Measurements from ENCODE around the gene GRAMD1C.

GRAMD1C gene

DNA sequence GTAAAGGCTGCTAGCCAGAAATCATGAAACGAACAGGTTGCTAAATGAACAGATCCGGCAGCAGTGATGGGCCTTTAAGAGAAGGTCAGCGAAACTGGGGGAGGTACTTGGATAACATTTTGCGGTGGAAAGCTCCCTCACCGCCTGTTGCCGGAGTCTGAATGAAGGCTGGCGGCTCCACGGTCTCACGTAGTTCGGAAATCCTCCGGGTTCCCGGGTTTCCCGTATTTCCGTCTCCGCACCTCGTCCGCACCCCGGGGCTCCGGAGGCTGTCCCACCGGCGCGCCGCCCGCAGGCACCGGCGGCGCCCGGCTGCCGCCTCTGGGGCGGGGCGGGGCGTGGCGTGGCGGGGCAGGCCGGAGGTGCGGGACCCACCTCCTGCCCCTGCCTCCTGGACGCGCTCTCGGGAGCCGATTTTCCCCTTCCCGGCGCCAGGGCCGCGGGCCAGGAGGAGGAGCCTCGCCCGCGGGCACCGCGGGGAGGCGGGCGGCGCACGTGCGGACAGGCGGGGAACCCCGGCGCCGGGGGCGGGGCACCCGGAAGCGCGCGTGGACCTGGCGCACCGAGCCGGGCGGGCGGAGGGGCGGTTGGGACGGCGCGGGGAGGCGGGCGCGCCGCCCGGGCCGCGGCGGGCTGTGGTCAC is 108.9 kb downstream of the GRAMD1C start, which contains the start of gene ZDHHC23:
Gene ZDHHC23 (plus strand): TSS at position 642 of the 643 bp plus-strand sequence. CDS start 790 bp downstream, outside the sequence.
- DNase-seq (ENCODE audit: insufficient read length, low spot score) (peak; percentile 70), FAIRE-seq (peak; percentile 69)

DNA sequence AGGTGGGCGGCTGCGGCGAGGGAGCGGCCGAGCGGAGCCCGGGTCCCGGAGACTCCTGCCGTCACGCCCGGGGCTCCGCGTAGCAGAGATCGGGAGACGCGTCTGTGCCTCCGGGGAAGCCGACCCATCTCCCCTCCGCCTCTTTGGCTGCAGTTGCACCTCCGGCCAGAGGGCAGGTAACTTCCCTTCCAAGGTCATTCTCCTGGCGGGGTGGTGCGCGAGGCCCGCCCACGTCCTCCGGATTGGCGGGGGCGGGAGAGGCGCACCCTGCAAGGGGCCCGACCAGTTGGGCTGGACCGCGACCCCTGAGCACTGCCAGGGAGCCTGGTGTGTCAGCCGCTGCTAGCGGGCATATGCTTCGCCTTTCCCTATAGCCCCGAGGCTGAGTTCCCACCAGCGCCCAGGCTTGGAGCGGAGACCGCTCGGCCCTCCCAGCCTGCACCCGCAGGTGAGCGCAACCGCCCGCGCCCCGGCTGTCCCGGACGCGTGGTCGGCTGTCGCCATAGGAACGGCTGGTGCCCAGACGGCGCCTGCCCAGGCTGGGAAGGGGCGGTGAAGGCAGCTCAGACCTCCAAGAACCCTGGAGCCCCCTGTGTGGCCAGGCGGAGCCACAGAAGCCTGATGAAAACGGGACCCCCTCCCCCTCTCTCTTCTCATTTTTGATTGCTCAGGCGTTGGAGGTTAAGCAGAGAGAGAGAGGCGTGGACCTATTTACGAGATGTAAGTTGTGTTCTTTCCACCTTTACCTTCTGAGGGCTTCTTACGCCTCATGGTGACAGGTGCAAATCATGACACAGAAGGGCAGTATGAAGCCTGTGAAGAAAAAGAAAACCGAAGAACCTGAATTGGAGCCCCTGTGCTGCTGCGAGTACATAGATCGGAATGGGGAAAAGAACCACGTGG is 109.7 kb downstream of the GRAMD1C start:
- FAIRE-seq (no peak), DNase-seq (ENCODE audit: insufficient read length, low spot score) (peak; percentile 61)

DNA sequence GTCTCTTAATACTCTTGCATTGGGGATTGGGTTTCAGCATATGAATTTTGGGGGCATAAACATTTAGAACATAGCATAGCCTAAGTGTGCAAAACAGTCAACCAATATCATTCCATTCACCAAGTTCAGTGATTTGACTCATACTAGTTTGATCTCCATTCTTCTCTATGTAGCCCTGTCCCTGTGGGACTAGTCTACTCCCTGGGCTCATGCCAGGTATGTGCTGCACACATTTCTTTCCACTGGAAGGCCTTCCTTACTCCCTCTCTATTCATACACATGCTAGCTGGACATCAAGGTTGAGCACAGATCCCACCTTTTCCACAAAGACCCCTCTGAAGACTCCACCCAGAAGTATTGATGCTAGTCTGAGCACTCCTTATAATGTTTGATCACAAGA is 114.3 kb downstream of the GRAMD1C start:
- no peak for DNase-seq (ENCODE audit: insufficient read length, low spot score)
- no peak for FAIRE-seq

DNA sequence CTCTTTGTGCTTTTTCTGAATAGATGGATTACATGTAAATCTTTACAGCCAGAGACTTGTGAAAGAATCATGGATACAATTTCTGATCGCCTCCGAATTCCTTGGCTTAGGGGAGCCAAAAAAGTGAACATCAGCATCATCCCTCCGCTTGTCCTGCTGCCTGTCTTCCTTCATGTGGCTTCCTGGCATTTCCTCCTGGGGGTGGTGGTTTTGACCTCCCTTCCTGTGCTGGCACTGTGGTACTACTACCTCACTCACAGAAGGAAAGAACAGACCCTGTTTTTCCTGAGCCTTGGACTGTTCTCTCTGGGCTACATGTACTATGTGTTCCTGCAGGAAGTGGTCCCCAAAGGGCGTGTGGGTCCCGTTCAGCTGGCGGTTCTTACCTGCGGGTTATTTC is 115.1 kb downstream of the GRAMD1C start:
- FAIRE-seq (no peak), DNase-seq (ENCODE audit: insufficient read length, low spot score) (no peak)

DNA sequence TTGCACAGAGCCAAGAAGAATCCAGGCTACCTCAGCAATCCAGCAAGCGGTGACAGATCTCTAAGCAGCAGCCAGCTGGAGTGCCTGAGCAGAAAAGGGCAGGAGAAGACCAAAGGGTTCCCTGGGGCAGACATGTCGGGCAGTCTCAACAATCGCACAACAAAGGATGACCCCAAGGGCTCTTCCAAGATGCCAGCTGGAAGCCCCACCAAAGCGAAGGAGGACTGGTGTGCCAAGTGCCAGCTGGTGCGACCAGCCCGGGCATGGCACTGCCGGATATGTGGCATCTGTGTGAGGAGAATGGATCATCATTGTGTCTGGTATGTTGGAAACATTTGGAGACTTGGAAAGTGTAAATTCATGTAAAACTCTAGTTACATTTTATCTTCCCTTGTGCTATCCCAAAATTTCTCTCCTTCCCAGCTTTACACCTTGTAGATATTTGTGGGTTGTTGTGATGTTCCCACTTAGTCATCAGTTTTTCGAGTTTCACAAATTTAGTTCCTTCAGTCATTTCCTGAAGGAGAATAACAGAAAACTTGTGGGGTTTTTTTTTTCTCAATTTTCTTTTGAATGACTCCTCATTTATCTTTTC is 115.6 kb downstream of the GRAMD1C start:
- FAIRE-seq (no peak), DNase-seq (ENCODE audit: insufficient read length, low spot score) (no peak)

DNA sequence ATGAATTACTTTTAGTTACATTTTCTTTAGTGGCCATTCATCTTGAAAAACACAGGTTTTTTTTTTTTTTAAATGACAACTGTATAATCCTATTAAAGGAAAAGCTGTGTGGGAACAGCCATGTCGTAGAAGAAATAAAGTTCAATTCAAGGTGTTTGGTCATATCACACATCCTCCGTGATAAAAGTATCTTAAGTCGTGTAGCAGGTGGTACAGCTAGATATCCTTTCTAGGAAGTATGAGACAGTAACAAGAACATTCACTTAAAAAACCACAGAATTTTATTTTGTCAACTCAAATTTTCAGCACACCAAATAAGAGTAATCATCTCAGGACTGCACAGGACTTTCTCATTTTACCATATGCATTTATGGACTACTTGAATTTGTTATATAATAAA is 125.3 kb downstream of the GRAMD1C start:
- no peak for FAIRE-seq
- DNase-seq (ENCODE audit: insufficient read length, low spot score): no peak

DNA sequence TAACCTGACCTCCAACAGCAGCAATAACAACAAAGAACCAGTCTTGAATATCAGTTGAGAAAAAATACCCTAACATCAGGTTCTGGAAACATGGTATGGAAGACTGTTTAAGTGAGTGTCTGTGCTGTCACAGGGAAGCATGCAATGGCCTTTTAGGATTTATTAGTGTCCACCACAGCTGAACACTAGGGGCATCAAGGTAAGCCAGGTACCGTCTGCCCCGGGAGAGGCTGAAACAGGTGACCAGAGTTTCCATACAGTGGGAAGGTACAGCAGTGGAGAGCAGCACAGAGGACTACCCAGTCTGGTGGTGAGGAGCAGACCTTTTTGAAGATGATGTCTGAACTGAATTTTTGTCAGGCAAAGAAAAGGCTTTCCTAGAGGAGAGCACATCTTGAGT is 127.6 kb downstream of the GRAMD1C start:
- FAIRE-seq (no peak), DNase-seq (ENCODE audit: insufficient read length, low spot score) (no peak)

DNA sequence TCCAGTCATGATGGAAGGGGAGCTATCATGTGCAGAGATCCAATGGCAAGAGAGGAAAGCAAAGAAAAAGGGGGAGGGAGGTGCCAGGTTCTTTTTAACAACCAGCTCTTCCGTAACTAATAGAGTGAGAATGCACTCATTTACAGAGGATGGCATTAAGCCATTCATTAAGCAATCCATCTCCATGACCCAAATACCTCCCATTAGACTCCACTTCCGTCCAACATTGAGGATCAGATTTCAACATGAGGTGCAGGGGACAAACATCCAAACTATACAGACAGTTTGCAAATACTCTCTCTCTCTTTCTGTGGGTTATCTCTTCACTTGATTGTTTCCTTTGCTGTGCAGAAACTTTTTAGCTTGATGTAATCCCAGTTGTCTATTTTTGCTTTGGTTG is 130.4 kb downstream of the GRAMD1C start:
- FAIRE-seq: no peak
- no peak for DNase-seq (ENCODE audit: insufficient read length, low spot score)

DNA sequence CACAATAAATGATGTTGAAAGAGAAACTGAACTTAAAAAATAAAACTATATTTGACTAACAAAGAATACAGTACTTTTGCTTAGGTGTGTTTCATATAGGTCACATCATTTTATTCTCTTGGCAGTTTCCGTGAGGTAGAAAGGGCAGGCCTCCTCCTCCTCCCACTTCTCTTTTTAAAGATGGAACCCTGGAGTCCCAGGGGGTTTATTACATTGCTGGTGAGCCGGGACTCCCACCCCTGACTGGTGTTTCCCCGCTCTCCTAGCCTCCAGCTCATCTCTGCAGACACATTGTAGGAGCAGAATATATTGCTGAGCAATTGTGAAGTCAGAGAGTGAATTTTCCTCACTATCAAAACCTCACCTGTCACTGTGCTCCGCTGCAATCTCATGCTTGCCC is 139.2 kb downstream of the GRAMD1C start:
- no peak for DNase-seq (ENCODE audit: insufficient read length, low spot score)
- FAIRE-seq: no peak

DNA sequence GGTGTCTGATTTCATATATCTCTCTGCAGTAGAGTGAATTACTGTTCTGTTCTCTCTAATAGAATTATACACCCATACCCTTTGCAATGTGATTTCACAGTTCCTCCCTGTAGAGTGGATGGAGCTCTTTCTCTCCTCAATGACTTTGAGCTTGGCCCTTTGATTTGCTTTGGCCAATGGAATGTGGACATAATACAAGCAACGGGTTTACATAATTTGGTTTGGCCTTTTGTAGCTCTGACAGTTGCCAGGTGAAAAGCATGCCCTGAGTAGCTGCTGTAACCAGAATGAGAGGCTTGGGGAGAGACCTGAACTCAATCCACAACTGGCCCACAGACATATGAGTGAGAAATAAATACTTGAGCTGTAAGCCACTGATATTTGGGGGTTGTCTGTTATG is 141.3 kb downstream of the GRAMD1C start:
- FAIRE-seq (no peak), DNase-seq (ENCODE audit: insufficient read length, low spot score) (no peak)

DNA sequence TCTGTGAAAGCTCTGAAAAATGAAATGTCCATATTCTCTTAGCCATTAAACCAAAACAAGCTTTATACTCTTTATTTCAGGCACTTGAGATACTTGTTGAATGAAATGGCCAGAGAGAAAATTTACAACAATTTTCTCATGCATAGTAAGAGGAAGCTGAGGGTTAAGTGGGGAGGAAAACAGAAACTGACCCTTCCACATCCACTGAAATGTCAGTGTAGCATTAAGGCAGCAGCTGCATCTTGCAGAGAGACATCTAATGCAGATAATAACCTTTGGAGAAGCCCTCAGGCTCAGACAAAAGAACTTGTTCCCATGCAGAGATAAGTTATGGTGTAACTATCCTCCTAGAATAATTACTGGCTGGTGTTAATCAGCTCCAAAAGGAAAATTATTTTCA is 143.2 kb downstream of the GRAMD1C start:
- DNase-seq (ENCODE audit: insufficient read length, low spot score) (no peak), FAIRE-seq (peak; percentile 26)

DNA sequence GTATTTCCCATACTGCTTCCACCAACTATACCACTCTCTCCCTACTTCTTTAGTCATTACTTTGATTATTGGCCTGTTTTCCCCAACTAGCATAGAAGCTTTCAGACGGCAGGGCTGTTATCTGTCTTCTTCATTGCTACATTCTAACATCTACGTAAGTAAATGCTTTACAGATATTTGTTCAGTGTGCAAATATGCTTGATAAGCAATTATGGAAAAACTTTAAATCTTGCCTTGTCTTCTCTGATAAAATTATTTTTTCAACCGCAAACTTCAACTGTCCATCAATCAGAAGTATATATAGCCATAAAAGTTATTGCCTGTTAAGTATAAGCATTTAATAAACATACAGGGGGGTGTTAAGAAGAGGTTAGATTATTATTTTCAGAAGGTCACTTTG is 145.0 kb downstream of the GRAMD1C start:
- DNase-seq (ENCODE audit: insufficient read length, low spot score) (no peak), FAIRE-seq (no peak)

DNA sequence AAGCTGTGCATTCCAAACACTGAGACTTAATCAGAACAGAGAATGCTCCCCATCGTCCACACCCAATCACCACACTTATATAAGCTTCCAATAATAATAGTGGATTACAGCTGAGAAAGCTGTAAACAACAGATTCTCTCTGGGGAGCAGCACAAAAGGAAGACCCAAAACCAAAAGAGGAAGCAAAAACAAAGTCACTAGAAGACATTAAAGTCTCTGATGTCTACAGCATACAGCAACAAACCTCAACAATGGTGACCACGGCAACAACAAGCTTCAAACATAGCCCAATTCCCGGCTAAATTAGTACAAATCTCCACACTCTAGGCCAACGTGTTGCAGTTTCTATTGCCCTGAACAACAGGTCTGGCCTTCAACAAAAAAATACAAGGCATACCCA is 147.0 kb downstream of the GRAMD1C start:
- FAIRE-seq (peak; percentile 83), DNase-seq (ENCODE audit: insufficient read length, low spot score) (no peak)
